ENCODE data around the gene TSG101. TPM values are rescaled to one million over a fixed set of nuclear protein-coding genes. Genes with fewer than 3 reads are reported as not detected.

The TSG101 gene
- total and polyA plus RNA-seq, 2 experiments from 2014 or later = 59.4 to 102 TPM

DNA sequence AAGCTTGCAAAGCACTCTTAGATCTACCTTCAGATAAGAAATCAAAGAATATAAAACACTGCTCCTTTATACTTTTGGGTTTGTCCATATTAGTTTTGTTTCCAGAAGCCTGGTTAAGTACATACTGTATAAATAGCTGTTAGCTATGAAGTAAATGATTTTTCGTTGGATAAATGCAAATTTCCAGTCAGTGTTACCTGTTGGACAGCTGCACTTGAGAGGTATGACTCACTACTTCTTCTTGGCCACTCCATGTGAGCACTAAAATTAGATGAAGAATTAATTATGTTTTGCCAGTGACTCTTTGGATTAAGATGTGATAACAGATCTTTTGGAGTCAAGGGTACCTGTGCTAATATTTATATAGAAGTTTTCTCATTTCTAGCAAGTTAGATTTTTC, 9.5 kb upstream of the TSG101 start:
- Mint-ChIP-seq H3K27me3 (ENCODE audit: insufficient read depth, low read depth, poor library complexity) (no peaks in the 10 kb centered on the region), H3K4me3 (no peak overlapping the region), H3K27ac (no peak overlapping the region), H3K4me1 (no peaks in the 10 kb centered on the region), H3K36me3 (ENCODE audit: low read depth) (no peaks in the 10 kb centered on the region), H3K9me3 (no peaks in the 10 kb centered on the region; the same call in 2 of the 3 replicates)
- H3K4me3 ChIP-seq = no peak overlapping the region
- no peak for DNase-seq (ENCODE audit: low spot score)
- no peaks in the 10 kb centered on the region for H4K20me1 ChIP-seq (replicated peaks; ENCODE audit: insufficient read depth)
- no peak for ATAC-seq
- no peak overlapping the region for H3K27ac ChIP-seq (ENCODE audit: low read depth)
- H3K36me3 ChIP-seq (ENCODE audit: insufficient read depth) = no peaks in the 10 kb centered on the region
- no peak for TF ChIP-seq POLR2AphosphoS5 (IDR thresholded peaks at IDR 0.05; ENCODE audit: low read depth)
- H2AFZ ChIP-seq = no peak overlapping the region
- no peaks in the 10 kb centered on the region for H3K4me1 ChIP-seq (ENCODE audit: insufficient read depth)
- H3K79me2 ChIP-seq (replicated peaks; ENCODE audit: insufficient read depth) = no peaks in the 10 kb centered on the region
- H3K9me2 ChIP-seq (ENCODE audit: insufficient read depth) = no peaks in the 10 kb centered on the region
- H3K4me2 ChIP-seq = no peak overlapping the region
- no peaks in the 10 kb centered on the region for H3F3A ChIP-seq (replicated peaks; ENCODE audit: low read depth)
- H3K27me3 ChIP-seq (ENCODE audit: insufficient read depth) = no peaks in the 10 kb centered on the region

DNA sequence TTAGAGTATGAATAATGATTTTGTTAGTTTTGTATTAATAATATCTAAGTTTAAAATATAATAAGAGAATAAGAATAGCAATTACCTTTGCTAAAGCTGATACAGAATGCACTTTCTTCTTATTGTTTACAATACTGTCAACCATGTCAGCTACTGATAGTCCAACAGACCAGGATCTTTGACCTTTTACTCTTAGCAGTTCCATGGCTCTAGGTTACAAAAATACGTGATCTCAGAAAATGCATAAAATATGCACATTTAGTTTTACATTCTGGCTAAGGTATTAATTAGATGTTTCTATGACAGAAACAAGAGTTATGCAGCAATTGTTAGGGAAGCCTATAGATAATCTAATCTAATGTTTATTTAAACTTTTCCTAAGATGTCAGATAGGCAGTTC, 7.5 kb upstream of the TSG101 start:
- Histone ChIP-seq H3K79me2 (replicated peaks; ENCODE audit: insufficient read depth) (no peaks in the 10 kb centered on the region), H3K4me1 (ENCODE audit: insufficient read depth) (no peaks in the 10 kb centered on the region), H2AFZ (no peak overlapping the region), H4K20me1 (replicated peaks; ENCODE audit: insufficient read depth) (no peaks in the 10 kb centered on the region), H3K27me3 (ENCODE audit: insufficient read depth) (no peaks in the 10 kb centered on the region), H3K36me3 (ENCODE audit: insufficient read depth) (no peaks in the 10 kb centered on the region), H3K4me2 (no peak overlapping the region), H3K4me3 (no peak overlapping the region), H3K27ac (ENCODE audit: low read depth) (no peak overlapping the region), H3F3A (replicated peaks; ENCODE audit: low read depth) (no peaks in the 10 kb centered on the region), H3K9me2 (ENCODE audit: insufficient read depth) (no peaks in the 10 kb centered on the region)
- Mint-ChIP-seq H3K27me3 (ENCODE audit: insufficient read depth, low read depth, poor library complexity) (no peaks in the 10 kb centered on the region), H3K27ac (no peak overlapping the region), H3K4me1 (no peaks in the 10 kb centered on the region), H3K36me3 (ENCODE audit: low read depth) (no peaks in the 10 kb centered on the region), H3K4me3 (no peak overlapping the region), H3K9me3 (no peaks in the 10 kb centered on the region; the same call in 2 of the 3 replicates)
- no peak for DNase-seq (ENCODE audit: low spot score)
- TF ChIP-seq, protein P1, sequence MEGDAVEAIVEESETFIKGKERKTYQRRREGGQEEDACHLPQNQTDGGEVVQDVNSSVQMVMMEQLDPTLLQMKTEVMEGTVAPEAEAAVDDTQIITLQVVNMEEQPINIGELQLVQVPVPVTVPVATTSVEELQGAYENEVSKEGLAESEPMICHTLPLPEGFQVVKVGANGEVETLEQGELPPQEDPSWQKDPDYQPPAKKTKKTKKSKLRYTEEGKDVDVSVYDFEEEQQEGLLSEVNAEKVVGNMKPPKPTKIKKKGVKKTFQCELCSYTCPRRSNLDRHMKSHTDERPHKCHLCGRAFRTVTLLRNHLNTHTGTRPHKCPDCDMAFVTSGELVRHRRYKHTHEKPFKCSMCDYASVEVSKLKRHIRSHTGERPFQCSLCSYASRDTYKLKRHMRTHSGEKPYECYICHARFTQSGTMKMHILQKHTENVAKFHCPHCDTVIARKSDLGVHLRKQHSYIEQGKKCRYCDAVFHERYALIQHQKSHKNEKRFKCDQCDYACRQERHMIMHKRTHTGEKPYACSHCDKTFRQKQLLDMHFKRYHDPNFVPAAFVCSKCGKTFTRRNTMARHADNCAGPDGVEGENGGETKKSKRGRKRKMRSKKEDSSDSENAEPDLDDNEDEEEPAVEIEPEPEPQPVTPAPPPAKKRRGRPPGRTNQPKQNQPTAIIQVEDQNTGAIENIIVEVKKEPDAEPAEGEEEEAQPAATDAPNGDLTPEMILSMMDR (conservative IDR thresholded peaks at IDR 0.05; ENCODE audit: low read depth in 2 of 2) = no peak
- no peak for TF ChIP-seq ZNF331 (CRISPR knock-in tag; IDR thresholded peaks at IDR 0.05; ENCODE audit: low read depth)
- TF ChIP-seq POLR2AphosphoS5 (IDR thresholded peaks at IDR 0.05; ENCODE audit: low read depth) = no peak
- TF ChIP-seq, protein P2, sequence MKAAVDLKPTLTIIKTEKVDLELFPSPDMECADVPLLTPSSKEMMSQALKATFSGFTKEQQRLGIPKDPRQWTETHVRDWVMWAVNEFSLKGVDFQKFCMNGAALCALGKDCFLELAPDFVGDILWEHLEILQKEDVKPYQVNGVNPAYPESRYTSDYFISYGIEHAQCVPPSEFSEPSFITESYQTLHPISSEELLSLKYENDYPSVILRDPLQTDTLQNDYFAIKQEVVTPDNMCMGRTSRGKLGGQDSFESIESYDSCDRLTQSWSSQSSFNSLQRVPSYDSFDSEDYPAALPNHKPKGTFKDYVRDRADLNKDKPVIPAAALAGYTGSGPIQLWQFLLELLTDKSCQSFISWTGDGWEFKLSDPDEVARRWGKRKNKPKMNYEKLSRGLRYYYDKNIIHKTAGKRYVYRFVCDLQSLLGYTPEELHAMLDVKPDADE (IDR thresholded peaks at IDR 0.05) = no peak
- TF ChIP-seq EZH2 (IDR thresholded peaks at IDR 0.05; ENCODE audit: low read depth, unreplicated experiment) = no peak
- TF ChIP-seq EZH2phosphoT487 (IDR thresholded peaks at IDR 0.05; ENCODE audit: unreplicated experiment) = no peak
- TF ChIP-seq CREB1 (CRISPR knock-in tag; IDR thresholded peaks at IDR 0.05; ENCODE audit: low read depth) = no peak
- TF ChIP-seq, protein P3, sequence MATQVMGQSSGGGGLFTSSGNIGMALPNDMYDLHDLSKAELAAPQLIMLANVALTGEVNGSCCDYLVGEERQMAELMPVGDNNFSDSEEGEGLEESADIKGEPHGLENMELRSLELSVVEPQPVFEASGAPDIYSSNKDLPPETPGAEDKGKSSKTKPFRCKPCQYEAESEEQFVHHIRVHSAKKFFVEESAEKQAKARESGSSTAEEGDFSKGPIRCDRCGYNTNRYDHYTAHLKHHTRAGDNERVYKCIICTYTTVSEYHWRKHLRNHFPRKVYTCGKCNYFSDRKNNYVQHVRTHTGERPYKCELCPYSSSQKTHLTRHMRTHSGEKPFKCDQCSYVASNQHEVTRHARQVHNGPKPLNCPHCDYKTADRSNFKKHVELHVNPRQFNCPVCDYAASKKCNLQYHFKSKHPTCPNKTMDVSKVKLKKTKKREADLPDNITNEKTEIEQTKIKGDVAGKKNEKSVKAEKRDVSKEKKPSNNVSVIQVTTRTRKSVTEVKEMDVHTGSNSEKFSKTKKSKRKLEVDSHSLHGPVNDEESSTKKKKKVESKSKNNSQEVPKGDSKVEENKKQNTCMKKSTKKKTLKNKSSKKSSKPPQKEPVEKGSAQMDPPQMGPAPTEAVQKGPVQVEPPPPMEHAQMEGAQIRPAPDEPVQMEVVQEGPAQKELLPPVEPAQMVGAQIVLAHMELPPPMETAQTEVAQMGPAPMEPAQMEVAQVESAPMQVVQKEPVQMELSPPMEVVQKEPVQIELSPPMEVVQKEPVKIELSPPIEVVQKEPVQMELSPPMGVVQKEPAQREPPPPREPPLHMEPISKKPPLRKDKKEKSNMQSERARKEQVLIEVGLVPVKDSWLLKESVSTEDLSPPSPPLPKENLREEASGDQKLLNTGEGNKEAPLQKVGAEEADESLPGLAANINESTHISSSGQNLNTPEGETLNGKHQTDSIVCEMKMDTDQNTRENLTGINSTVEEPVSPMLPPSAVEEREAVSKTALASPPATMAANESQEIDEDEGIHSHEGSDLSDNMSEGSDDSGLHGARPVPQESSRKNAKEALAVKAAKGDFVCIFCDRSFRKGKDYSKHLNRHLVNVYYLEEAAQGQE (IDR thresholded peaks at IDR 0.05; ENCODE audit: unreplicated experiment) = no peak
- TF ChIP-seq, protein P4, sequence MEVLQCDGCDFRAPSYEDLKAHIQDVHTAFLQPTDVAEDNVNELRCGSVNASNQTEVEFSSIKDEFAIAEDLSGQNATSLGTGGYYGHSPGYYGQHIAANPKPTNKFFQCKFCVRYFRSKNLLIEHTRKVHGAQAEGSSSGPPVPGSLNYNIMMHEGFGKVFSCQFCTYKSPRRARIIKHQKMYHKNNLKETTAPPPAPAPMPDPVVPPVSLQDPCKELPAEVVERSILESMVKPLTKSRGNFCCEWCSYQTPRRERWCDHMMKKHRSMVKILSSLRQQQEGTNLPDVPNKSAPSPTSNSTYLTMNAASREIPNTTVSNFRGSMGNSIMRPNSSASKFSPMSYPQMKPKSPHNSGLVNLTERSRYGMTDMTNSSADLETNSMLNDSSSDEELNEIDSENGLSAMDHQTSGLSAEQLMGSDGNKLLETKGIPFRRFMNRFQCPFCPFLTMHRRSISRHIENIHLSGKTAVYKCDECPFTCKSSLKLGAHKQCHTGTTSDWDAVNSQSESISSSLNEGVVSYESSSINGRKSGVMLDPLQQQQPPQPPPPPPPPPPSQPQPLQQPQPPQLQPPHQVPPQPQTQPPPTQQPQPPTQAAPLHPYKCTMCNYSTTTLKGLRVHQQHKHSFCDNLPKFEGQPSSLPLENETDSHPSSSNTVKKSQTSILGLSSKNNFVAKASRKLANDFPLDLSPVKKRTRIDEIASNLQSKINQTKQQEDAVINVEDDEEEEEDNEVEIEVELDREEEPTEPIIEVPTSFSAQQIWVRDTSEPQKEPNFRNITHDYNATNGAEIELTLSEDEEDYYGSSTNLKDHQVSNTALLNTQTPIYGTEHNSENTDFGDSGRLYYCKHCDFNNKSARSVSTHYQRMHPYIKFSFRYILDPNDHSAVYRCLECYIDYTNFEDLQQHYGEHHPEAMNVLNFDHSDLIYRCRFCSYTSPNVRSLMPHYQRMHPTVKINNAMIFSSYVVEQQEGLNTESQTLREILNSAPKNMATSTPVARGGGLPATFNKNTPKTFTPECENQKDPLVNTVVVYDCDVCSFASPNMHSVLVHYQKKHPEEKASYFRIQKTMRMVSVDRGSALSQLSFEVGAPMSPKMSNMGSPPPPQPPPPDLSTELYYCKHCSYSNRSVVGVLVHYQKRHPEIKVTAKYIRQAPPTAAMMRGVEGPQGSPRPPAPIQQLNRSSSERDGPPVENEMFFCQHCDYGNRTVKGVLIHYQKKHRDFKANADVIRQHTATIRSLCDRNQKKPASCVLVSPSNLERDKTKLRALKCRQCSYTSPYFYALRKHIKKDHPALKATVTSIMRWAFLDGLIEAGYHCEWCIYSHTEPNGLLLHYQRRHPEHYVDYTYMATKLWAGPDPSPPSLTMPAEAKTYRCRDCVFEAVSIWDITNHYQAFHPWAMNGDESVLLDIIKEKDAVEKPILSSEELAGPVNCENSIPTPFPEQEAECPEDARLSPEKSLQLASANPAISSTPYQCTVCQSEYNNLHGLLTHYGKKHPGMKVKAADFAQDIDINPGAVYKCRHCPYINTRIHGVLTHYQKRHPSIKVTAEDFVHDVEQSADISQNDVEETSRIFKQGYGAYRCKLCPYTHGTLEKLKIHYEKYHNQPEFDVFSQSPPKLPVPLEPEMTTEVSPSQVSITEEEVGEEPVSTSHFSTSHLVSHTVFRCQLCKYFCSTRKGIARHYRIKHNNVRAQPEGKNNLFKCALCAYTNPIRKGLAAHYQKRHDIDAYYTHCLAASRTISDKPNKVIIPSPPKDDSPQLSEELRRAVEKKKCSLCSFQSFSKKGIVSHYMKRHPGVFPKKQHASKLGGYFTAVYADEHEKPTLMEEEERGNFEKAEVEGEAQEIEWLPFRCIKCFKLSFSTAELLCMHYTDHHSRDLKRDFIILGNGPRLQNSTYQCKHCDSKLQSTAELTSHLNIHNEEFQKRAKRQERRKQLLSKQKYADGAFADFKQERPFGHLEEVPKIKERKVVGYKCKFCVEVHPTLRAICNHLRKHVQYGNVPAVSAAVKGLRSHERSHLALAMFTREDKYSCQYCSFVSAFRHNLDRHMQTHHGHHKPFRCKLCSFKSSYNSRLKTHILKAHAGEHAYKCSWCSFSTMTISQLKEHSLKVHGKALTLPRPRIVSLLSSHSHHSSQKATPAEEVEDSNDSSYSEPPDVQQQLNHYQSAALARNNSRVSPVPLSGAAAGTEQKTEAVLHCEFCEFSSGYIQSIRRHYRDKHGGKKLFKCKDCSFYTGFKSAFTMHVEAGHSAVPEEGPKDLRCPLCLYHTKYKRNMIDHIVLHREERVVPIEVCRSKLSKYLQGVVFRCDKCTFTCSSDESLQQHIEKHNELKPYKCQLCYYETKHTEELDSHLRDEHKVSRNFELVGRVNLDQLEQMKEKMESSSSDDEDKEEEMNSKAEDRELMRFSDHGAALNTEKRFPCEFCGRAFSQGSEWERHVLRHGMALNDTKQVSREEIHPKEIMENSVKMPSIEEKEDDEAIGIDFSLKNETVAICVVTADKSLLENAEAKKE (CRISPR knock-in tag; IDR thresholded peaks at IDR 0.05) = no peak
- no peak for ATAC-seq
